ENCODE data around the gene NBDY. TPM values are rescaled to one million over a fixed set of nuclear protein-coding genes. Genes with fewer than 3 reads are reported as not detected.
A peak's percentile ranks its signal among the peaks of the same experiment; 100 is the strongest.
"Not testable (repeated sequence)": the region's sequence is repeated elsewhere in the genome, so short reads cannot be mapped to it uniquely, and the experiment has no call there.

The NBDY gene
- total RNA-seq, 2 donors from 2014 or later = 17.6 to 23.3 TPM

GRCh38 chrX:56778924-56779468, 50.0 kb downstream of the NBDY start:
- H3K27me3 ChIP-seq; intact Hi-C loops (cut with DNase I); H3K36me3 ChIP-seq; DNase-seq; H3K9me3 ChIP-seq; H3K27ac ChIP-seq; H3K4me3 ChIP-seq; H3K4me1 ChIP-seq; H3K9ac ChIP-seq (ENCODE audit: low read depth in 2 of 2, low read length in 2 of 2): not testable (repeated sequence)

GRCh38 chrX:56780681-56781649, 51.9 kb downstream of the NBDY start:
- H3K27me3 ChIP-seq; H3K4me3 ChIP-seq; H3K9ac ChIP-seq (ENCODE audit: low read depth in 2 of 2, low read length in 2 of 2); intact Hi-C loops (cut with DNase I); H3K4me1 ChIP-seq; H3K36me3 ChIP-seq; DNase-seq; H3K27ac ChIP-seq; H3K9me3 ChIP-seq: not testable (repeated sequence)

GRCh38 chrX:56782352-56782751, 53.3 kb downstream of the NBDY start:
- Histone ChIP-seq H3K27me3 (no peaks in the 10 kb centered on the region), H3K9me3 (no peaks in the 10 kb centered on the region), H3K4me1 (no peaks in the 10 kb centered on the region), H3K27ac (no peak overlapping the region), H3K9ac (ENCODE audit: low read depth in 2 of 2, low read length in 2 of 2) (no peak overlapping the region), H3K4me3 (no peak overlapping the region), H3K36me3 (no peaks in the 10 kb centered on the region)
- no peak for TF ChIP-seq CTCF (IDR thresholded peaks at IDR 0.05)
- intact Hi-C loops (cut with DNase I) = no loop called here
- DNase-seq = no peak

GRCh38 chrX:56782791-56783449, 53.9 kb downstream of the NBDY start:
- peak overlapping the region in 1 of 2 donors; percentile 44 for H3K9ac ChIP-seq (ENCODE audit: low read depth in 2 of 2, low read length in 2 of 2)
- no peaks in the 10 kb centered on the region for H3K27me3 ChIP-seq
- intact Hi-C loops (cut with DNase I) = no loop called here
- peak overlapping the region; percentile 65 for H3K27ac ChIP-seq
- H3K4me1 ChIP-seq = no peaks in the 10 kb centered on the region
- H3K36me3 ChIP-seq = no peaks in the 10 kb centered on the region
- no peak for TF ChIP-seq CTCF (IDR thresholded peaks at IDR 0.05)
- peak overlapping the region; percentile 35 for H3K4me3 ChIP-seq
- peak; percentile 34 for DNase-seq
- no peaks in the 10 kb centered on the region for H3K9me3 ChIP-seq

- H3K27ac ChIP-seq = peak overlapping the region; percentile 65
- no peaks in the 10 kb centered on the region for H3K9me3 ChIP-seq
- no peak overlapping the region for H3K9ac ChIP-seq (ENCODE audit: low read depth in 2 of 2, low read length in 2 of 2)
- intact Hi-C loops (cut with DNase I) = no loop called here
- H3K27me3 ChIP-seq = no peaks in the 10 kb centered on the region
- H3K4me1 ChIP-seq = no peaks in the 10 kb centered on the region
- no peaks in the 10 kb centered on the region for H3K36me3 ChIP-seq
- DNase-seq = peak; percentile 87
- peak overlapping the region; percentile 35 for H3K4me3 ChIP-seq
- TF ChIP-seq CTCF (IDR thresholded peaks at IDR 0.05) = peak; percentile 37
Measured at GRCh38 chrX:56783450-56783831, 54.4 kb downstream of the NBDY start.

GRCh38 chrX:56783996-56784620, 55.1 kb downstream of the NBDY start:
- H3K4me1 ChIP-seq = no peaks in the 10 kb centered on the region
- DNase-seq = no peak
- no peaks in the 10 kb centered on the region for H3K27me3 ChIP-seq
- H3K9ac ChIP-seq (ENCODE audit: low read depth in 2 of 2, low read length in 2 of 2) = no peak overlapping the region
- H3K27ac ChIP-seq = no peak overlapping the region
- no peaks in the 10 kb centered on the region for H3K9me3 ChIP-seq
- intact Hi-C loops (cut with DNase I) = no loop called here
- H3K36me3 ChIP-seq = no peaks in the 10 kb centered on the region
- H3K4me3 ChIP-seq = peak overlapping the region; percentile 35
- TF ChIP-seq CTCF (IDR thresholded peaks at IDR 0.05) = no peak

Data from colonic mucosa (tissue), 4 donors.